ENCODE data around the gene ZNF366.

Gene ZNF366

DNA sequence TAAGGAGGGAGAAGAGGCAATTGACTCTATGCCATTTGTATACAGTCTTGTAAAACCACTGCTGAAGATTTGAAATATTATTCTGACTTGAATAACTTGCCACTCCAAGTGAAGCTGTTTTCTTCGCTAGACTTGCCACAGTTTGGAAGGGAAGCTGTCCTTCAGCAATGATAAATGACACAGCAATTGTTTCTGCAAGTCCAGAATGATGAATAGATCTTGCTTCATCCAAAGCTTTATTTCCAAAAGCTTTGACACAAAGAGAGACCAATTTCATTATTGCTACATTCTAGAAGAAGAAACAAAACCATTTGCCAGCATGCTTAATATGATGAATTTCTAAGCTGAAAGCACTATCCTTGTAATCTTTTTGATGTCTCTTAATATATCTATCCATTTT is 73.7 kb downstream of the ZNF366 start:
- H2AFZ ChIP-seq (ENCODE audit: low read depth, low read length, severe bottlenecking): no peak overlapping the region
- no peak overlapping the region for H3K4me2 ChIP-seq (ENCODE audit: low read depth, low read length, poor library complexity, severe bottlenecking)
- no peak overlapping the region for H3K4me3 ChIP-seq (ENCODE audit: insufficient read depth, low read length, poor library complexity, severe bottlenecking)
- H3K9me3 ChIP-seq (ENCODE audit: insufficient read depth, low read length): no peaks in the 10 kb centered on the region
- no peaks in the 10 kb centered on the region for H3F3A ChIP-seq (ENCODE audit: insufficient read depth)
- H4K20me1 ChIP-seq (ENCODE audit: low read depth, low read length): no peaks in the 10 kb centered on the region
- H3K27ac ChIP-seq (ENCODE audit: low read depth, low read length): no peak overlapping the region
- no peaks in the 10 kb centered on the region for H3K36me3 ChIP-seq (ENCODE audit: low read length)
- H3K27me3 ChIP-seq (ENCODE audit: low read length): no peaks in the 10 kb centered on the region
- H3K9ac ChIP-seq (ENCODE audit: low read length): no peak overlapping the region
- no peaks in the 10 kb centered on the region for H3K9me2 ChIP-seq (replicated peaks; ENCODE audit: insufficient read depth, low read length)
- no peak for TF ChIP-seq EZH2phosphoT487 (conservative IDR thresholded peaks at IDR 0.05; ENCODE audit: low read length)
- TF ChIP-seq, protein P1, sequence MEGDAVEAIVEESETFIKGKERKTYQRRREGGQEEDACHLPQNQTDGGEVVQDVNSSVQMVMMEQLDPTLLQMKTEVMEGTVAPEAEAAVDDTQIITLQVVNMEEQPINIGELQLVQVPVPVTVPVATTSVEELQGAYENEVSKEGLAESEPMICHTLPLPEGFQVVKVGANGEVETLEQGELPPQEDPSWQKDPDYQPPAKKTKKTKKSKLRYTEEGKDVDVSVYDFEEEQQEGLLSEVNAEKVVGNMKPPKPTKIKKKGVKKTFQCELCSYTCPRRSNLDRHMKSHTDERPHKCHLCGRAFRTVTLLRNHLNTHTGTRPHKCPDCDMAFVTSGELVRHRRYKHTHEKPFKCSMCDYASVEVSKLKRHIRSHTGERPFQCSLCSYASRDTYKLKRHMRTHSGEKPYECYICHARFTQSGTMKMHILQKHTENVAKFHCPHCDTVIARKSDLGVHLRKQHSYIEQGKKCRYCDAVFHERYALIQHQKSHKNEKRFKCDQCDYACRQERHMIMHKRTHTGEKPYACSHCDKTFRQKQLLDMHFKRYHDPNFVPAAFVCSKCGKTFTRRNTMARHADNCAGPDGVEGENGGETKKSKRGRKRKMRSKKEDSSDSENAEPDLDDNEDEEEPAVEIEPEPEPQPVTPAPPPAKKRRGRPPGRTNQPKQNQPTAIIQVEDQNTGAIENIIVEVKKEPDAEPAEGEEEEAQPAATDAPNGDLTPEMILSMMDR (IDR thresholded peaks at IDR 0.05; ENCODE audit: insufficient read depth, low read length, poor library complexity, severe bottlenecking): no peak
- H3K79me2 ChIP-seq (ENCODE audit: insufficient read depth, low read length): no peaks in the 10 kb centered on the region

DNA sequence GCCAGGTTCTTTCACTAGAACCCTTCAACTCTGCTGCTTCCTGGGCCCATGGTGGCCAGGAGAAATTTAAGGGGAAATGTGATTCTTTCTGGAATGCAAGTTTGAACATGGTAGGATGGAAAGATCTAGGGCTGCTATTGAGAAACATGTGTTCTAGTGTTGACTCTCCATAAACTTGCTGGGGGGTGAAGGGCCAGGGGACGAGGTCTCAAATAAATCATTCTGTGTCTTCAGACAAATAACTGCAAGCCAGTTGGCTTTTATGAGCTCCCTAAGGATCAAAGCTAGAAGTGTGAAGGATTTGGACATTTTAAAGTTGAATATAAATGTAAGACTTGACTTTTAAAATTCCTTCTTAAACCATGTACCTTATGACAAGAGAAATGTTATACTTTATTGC is 78.5 kb downstream of the ZNF366 start:
- no peaks in the 10 kb centered on the region for H3K36me3 ChIP-seq (ENCODE audit: low read length)
- no peaks in the 10 kb centered on the region for H3F3A ChIP-seq (ENCODE audit: insufficient read depth)
- H4K20me1 ChIP-seq (ENCODE audit: low read depth, low read length): no peaks in the 10 kb centered on the region
- no peak for TF ChIP-seq EZH2phosphoT487 (conservative IDR thresholded peaks at IDR 0.05; ENCODE audit: low read length)
- TF ChIP-seq, protein P1 (IDR thresholded peaks at IDR 0.05; ENCODE audit: insufficient read depth, low read length, poor library complexity, severe bottlenecking): no peak
- H3K9me2 ChIP-seq (replicated peaks; ENCODE audit: insufficient read depth, low read length): no peaks in the 10 kb centered on the region
- H3K27ac ChIP-seq (ENCODE audit: low read depth, low read length): no peak overlapping the region
- H2AFZ ChIP-seq (ENCODE audit: low read depth, low read length, severe bottlenecking): no peak overlapping the region
- no peaks in the 10 kb centered on the region for H3K27me3 ChIP-seq (ENCODE audit: low read length)
- no peak overlapping the region for H3K9ac ChIP-seq (ENCODE audit: low read length)
- no peak overlapping the region for H3K4me3 ChIP-seq (ENCODE audit: insufficient read depth, low read length, poor library complexity, severe bottlenecking)
- H3K9me3 ChIP-seq (ENCODE audit: insufficient read depth, low read length): no peaks in the 10 kb centered on the region
- no peaks in the 10 kb centered on the region for H3K79me2 ChIP-seq (ENCODE audit: insufficient read depth, low read length)
- no peak overlapping the region for H3K4me2 ChIP-seq (ENCODE audit: low read depth, low read length, poor library complexity, severe bottlenecking)

DNA sequence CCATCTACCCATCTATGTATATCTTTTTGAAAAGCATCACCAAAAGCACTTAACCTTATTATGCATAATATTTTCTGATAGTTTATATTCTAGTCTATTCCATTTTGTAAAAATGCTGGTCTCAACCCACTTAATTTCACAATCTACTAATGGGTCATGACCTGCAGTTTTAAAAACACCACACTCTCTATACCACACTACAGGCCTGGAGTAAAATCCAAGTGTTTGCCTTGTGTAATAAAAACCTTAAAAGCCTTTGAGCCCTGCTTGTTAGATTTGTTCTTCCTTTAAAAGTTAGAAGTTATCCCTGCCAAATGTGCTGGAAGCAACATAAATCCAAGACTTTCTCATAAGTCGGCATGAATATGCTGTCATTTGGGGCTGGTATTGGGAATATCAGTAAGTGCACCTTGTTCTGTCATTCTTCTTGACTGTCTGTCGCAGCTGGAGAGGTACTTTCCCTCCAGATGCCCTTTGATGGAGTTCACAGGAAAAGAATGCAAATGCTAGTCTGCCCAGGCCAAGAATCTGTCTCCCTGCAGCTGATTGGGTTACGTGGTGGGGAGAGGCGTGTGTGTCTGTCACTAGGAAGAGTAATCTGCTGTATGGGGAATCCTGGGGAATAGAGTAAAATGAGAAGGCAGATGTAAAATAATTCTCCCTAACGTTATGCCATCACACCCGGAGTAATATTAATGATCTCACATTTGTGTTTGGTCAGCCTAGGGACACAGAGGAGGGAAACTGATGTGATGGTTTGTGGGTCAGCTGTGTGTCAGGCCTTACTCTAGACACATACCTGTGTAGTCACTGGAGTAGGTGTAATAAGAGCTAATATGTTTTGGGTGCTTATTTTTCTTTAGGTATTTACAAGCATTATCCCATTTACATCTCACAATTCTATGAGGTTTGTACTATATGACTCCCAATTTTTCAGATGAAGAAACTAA is 79.4 kb downstream of the ZNF366 start:
- Histone ChIP-seq H3K9me2 (replicated peaks; ENCODE audit: insufficient read depth, low read length) (no peaks in the 10 kb centered on the region), H3K36me3 (ENCODE audit: low read length) (no peaks in the 10 kb centered on the region), H3K9ac (ENCODE audit: low read length) (no peak overlapping the region), H3K27me3 (ENCODE audit: low read length) (no peaks in the 10 kb centered on the region), H3K79me2 (ENCODE audit: insufficient read depth, low read length) (no peaks in the 10 kb centered on the region), H3K9me3 (ENCODE audit: insufficient read depth, low read length) (no peaks in the 10 kb centered on the region), H3K4me3 (ENCODE audit: insufficient read depth, low read length, poor library complexity, severe bottlenecking) (no peak overlapping the region), H3F3A (ENCODE audit: insufficient read depth) (no peaks in the 10 kb centered on the region), H3K4me2 (ENCODE audit: low read depth, low read length, poor library complexity, severe bottlenecking) (no peak overlapping the region), H2AFZ (ENCODE audit: low read depth, low read length, severe bottlenecking) (no peak overlapping the region), H3K27ac (ENCODE audit: low read depth, low read length) (no peak overlapping the region), H4K20me1 (ENCODE audit: low read depth, low read length) (no peaks in the 10 kb centered on the region)
- TF ChIP-seq, protein P1 (IDR thresholded peaks at IDR 0.05; ENCODE audit: insufficient read depth, low read length, poor library complexity, severe bottlenecking): no peak
- no peak for TF ChIP-seq EZH2phosphoT487 (conservative IDR thresholded peaks at IDR 0.05; ENCODE audit: low read length)
